GM18867 (cell line): Measurements from ENCODE around the gene OTOG.

ENCODE experiments used
- ATAC-seq: cut with Tn5 transposase; IDR thresholded peaks from one replicate; pipeline ENCODE4 v1.9.1; 2021; ENCODE audit warnings: mild to moderate bottlenecking, moderate library complexity; ENCODE audit not compliant: unreplicated experiment

The OTOG gene

DNA sequence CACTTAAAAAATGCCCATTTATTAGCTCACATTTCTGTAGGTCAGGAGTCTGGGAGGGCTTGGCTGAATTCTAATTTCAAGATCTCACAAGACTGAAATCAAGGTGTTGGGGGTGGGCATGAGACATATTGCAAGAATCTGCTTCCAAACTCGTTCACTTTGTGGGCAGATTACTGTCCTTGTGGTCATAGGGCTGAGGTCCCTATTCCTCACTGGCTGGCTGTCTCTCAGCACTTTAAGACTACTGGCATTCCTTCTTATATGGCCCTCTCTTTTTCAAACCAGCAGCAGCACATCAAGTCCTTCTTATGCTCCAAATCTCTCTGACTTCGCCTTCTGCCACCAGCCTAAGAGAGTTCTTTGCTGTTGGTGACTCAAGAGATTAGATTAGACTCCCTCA lies 144.5 kb downstream of the OTOG start:
- no peak for ATAC-seq

DNA sequence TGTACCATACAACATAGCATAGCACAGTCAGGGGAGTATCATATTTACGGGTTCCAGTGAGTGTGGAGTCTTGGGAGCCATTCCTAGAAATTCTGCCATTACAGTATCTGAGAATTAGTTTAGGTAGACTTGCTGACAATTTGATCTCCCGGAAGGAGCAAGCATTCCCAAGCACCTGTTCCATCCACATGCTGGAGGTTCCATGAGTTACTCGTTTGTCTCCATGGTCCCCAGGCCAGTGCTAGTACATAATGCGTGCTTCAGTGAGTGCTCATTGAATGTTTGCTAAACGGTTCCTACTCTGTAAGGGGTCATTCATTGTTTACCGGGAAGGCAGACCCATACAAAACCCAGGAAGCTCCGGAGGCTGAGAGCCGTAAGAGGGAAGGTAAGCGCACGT lies 144.9 kb downstream of the OTOG start:
- ATAC-seq, result no peak

DNA sequence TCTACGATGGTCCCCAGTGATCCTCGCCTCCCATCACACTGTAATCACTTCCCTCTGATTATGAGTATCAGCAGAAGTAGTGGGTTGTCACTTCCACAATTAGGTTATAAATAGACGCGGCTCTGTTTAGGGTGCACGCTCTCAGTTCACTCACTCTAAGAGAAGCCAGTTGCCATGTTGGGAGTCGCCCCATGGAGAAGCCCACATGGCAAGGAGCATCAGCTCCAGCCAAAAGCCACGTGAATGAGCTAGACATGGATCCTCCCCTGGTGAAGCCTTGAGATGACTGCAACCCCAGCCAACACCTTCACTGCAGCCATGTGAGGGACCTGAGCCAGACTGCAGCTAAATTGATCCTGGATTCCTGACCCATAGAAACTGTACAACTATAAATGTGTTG lies 145.9 kb downstream of the OTOG start:
- ATAC-seq, result no peak

DNA sequence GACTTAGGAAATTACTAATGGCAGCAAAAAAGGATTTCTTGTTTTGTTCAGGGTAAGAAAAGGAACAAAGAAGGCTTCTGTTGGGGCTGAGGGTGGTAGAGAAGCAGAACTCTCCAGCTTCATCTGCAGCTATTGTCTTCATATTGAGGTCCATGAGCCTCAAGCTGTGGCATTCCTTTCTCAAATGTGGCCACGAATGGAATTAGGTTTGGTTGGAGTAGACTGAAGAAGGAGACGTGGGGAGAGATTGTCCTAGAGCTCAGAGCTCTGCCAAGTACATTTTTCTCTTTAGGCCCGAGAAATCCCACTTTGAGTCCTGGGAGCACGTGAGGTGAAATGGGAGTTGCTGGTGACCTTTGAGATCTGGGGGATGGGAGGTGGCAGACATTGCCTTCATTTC lies 146.5 kb downstream of the OTOG start:
- ATAC-seq, result no peak

DNA sequence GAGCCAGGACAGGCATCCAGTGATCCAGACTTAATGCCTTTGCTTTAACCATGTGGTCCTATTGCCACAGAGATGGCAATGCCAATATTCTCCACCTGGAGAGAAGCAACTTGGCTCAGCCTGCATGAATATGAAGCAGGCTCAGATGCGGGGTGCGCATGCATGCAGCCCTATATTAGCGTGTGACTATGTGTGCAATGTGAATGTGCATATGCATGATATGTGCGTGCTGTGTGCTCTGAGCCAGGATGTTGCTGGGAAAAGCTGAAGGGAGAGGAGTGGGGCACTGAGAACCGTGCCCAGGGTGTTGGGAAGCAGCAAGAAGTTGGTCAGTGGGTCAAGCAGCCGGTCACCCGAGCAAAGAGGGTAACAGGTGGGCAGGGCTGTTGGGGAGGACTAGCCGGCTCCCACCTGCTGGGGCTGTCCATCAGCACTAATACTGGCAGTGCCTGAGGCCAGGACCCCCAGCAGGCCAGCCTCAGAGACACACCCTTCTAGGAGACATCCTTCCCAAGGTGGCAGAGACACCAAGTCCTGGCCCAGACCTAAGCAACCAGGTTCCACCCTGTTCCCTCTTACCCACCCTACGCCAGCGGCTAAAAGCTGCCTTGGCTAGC lies 147.5 kb downstream of the OTOG start:
- ATAC-seq, result no peak

DNA sequence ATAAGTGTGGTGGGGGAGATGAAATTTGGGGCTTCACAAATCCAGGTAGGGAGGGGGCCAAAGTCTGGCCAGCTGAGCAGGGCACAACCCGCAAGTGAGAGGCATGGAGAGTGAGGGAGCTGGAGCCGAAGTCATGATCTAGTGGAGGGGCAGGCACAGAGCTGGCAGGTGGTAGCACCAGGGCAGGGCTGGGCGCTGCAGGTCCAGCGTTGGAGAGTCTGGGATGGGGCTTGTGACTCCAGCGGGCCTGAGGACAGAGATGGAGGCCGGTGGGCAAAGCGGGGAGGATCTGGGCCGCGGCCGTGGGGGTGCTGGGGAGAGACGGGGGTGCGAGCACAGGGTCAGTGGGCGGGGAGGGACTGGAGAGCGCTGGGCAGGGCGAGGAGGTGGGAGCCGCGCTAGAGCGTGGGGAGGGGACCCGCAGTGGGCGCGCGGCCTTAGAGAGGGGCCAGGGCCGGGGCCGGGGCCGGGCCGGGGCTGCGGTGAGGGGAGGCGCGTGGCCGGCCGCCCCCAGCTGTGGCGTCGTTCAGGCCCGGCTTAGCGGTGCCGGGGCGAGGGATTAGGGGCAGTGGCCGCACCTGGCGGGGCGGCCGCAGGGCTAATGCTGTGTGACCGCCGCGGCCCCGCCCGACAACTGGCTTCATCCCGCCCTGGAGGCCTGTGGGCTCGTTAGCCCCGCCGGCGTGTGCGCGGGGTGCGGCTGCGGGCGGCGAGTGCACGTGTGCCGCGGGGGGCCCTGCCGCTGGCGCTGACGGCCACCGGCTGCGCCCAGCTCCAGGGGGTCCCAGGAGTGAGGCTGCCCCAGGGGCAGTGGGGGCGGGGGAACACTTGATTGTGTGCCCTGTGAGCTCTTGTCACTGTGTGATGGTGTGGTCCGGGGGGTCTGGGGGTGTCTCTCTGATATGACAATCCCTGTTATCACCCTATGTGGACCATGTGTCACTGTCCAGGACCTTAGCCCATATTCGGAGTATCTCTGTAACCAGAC lies 148.7 kb downstream of the OTOG start:
- no peak for ATAC-seq

DNA sequence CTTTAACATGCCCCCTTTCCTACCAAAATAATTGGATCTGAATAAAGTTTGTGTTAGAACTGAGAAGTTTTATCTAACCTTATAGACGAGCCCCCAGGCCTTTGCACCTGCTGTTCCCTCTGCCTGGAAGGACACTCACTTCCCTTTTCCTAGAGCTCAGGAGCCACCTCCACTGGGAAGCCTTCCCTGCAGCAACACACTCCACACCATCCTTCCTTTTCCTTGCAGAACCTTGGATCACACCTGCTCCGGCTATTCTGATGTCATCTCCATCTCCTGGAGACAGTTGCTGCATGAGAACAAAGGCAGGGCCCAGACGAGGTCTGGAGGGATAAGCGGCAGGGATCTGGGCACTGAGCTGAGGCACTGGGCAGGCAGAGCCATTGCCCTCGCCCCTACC lies 149.7 kb downstream of the OTOG start:
- ATAC-seq, result no peak
